G401.6 (cell line): Measurements from ENCODE around the gene DDC.

Experiments
- FAIRE-seq: peaks from 2 replicates; lab custom pipeline; 2012; peaks lifted over from hg19 to GRCh38; lab: Jason Lieb, UNC

DDC gene, protein sequence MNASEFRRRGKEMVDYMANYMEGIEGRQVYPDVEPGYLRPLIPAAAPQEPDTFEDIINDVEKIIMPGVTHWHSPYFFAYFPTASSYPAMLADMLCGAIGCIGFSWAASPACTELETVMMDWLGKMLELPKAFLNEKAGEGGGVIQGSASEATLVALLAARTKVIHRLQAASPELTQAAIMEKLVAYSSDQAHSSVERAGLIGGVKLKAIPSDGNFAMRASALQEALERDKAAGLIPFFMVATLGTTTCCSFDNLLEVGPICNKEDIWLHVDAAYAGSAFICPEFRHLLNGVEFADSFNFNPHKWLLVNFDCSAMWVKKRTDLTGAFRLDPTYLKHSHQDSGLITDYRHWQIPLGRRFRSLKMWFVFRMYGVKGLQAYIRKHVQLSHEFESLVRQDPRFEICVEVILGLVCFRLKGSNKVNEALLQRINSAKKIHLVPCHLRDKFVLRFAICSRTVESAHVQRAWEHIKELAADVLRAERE

GRCh38 chr7:50564640-50565558, at the start of gene DDC:
Gene DDC, minus strand, starts transcription at chr7:50565405. Its CDS starts 21,320 bp downstream, at chr7:50544085.
- no peak for FAIRE-seq

GRCh38 chr7:50613473-50613872, 48.3 kb upstream of the DDC start:
- no peak for FAIRE-seq

DNA sequence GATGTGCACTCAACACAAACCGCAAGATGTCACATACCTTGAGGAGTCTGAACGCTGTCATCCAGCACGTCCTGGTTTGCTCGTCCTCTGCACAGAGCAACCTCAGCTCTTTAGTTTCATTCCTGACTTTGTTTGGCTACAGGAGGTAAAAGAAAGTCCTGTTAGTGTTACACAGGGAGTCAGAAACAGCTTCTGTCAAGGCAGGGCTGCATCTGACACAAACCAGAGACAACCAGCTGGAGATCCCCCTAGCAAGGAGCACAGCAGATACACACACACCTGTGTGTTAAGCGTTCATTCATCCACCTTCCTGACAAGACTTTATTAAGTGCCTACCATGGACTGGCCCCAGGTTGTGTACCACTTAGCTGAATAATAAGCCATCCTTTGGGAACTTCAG, 47.5 kb upstream of the DDC start:
- no peak for FAIRE-seq

GRCh38 chr7:50610521-50611277, 45.5 kb upstream of the DDC start:
- no peak for FAIRE-seq

DNA sequence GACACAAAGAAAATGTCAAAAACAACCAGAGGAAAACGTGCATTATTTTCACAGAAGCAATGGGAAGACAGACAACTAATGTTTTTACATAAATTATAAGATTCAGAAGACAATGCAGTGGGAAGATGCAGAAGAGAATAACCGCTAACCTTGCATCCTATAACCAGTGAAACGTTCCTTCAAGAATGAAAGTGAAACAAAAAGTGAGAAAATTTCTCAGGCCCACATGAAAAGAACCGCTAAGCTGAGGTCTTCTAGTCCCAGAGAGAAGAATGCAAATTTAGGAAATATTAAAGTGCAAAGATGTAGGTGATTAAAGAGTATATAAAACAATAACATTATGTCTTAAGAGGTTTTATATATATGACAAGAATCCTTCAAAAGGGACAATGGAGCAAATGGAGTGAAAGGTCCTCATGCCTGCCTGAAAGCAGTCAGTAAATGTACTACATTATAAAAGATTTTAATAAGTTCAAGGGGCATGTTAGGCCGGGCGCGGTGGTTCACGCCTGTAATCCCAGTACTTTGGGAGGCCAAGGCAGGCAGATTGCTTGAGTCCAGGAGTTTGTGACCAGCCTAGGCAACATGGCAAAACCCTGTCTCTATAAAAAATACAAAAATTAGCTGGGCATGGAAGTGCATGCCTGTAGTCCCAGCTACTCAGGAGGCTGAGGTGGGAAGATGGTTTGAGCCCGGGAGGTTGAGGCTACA, 43.1 kb upstream of the DDC start:
- no peak for FAIRE-seq

- FAIRE-seq = no peak
Measured at GRCh38 chr7:50607524-50608125, 42.4 kb upstream of the DDC start.

DNA sequence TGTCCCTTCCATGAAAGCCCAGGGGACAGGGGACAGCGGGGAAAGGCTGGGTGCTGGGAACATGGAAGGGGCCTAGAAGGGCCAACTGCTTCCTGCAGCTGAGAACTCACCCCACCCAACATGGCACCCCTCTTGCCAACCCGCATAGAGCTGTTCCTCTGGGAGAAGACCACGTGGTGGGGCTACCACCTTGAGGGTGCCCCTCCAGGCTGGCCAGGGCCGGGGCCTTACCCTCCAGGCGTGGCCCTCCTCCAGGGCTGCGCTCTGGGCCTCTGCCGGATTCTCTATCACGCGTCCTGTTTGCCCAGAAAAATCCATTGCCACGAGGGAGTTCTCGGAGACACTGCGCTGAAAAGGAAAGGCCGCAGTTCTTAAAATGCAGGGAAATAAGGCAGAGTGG, 39.9 kb upstream of the DDC start:
- no peak for FAIRE-seq

DNA sequence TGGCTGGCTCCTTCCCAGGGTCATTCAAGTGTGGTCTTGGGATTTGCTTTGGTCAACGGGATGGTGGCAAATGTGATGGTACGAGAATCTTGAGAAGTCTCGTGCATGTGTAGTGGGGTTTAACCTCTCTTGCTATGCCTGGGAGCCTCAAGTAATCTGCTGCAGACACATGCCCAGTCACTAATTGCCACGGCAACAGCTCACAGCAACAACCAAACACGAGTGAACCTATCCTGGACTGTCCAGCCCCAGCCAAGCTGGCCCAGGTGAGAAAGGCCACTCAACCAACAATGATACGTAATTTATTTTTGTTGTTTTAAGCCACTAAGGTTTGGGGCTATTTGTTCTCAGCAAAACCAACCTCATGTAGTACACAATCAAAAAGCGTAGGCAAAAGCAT, 38.1 kb upstream of the DDC start:
- FAIRE-seq = no peak

DNA sequence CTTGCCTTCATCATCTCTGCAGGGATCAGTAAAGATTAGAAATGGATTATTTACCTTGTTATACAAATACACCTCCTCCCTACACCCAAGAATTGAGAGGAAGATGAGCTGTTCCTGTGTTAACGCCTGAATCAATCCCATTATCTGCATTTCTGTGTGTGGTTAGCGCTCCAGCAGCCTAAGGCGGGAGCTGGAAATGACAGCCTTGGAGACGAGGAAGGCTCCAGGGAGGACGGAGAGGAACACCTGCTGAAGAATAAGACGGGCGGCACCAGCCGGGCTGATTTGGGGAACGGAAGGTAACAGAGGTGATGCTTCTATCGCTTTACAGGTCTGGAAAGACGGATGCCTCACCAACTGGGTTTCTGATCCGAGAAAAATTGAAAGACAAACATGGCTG, 34.2 kb upstream of the DDC start:
- no peak for FAIRE-seq

DNA sequence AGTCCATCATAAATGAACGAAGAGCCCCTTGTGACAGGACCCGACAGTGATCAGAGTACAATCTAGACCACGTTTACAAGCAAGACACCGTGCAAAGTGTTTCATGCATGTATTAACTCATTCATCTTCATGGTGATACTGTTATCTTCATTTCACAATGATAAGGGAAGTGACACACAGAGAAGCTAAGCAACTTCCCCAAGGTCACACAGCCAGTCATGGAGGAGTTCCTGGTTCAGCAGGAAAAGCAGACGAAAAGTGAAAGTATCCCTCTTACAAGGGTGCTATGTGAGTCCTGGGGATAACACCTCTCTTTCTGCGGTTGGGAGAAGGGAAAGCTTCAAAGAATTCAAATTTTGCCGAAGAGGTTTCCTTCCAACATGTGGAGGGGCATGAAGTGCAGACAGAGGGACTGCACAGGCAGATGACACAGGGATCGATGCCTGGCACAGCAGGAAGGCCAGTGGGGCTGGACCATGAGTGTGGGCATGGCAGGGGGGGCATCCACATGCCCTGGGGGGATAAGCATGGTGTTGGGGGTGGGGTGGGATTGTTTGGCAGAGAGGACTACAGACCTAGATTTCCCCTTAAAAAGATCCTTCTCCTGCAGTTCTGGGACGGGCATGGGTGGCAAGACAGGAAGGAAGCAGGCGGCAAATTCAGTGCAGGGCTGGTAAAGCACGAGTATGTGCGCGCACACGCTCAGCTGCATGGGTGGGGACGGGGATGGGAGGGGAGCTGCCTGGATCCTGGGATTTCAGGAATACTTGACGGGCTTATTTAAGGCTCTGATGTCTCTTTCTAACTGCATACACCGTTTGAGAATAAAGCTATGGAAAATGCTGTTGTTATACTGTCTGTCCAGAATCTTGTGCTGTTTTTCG, 33.5 kb upstream of the DDC start:
- FAIRE-seq = no peak

GRCh38 chr7:50596484-50596883, 31.3 kb upstream of the DDC start:
- FAIRE-seq = no peak

DNA sequence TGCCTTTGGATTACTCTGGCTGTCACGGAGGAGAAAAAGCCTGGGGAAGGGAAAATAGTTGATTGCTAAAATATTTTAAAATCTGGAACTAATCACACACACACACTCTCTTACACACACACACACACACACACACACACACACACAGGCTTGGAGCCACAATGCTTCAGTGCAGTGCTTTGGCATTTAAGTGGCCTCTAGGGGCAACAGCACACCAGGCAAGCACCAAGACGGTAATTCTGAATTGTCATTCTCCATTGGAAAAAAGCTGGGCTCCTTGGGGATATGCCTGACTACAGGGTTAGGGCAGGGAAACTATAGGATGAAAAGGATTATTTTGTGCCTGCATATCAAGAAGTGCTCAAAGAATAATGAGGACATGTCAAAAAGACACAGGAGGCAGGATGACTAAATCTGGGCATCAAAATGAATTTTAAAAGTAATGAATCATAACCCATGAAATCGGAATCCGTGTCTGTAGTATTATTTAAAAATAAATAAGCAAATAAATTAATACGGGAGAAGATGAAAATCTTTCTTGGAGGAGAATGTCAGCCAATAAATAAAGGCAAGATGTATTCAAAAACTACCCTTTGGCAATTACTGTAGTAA, 30.4 kb upstream of the DDC start:
- FAIRE-seq = no peak

- FAIRE-seq = no peak
Measured at GRCh38 chr7:50594734-50595485, 29.7 kb upstream of the DDC start.

DNA sequence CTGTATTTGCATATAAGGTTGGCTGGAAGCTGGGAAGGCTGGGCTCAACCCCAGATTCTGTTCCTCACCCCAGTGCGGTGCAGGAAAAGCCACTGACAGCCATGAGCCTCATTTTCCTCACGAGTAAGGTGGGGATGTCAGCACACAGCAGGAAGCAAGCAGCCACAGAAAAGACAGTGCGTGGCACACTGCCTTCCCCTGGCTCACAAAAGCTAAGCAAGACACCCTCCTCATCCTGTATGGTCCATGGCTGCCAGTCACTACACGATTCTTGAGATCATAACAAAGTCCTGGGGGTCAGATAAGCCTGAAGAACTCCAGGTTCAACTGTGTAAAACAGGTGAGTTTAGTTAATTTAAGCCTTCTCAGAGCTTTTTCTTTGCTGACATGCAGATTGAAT, 28.9 kb upstream of the DDC start:
- no peak for FAIRE-seq

DNA sequence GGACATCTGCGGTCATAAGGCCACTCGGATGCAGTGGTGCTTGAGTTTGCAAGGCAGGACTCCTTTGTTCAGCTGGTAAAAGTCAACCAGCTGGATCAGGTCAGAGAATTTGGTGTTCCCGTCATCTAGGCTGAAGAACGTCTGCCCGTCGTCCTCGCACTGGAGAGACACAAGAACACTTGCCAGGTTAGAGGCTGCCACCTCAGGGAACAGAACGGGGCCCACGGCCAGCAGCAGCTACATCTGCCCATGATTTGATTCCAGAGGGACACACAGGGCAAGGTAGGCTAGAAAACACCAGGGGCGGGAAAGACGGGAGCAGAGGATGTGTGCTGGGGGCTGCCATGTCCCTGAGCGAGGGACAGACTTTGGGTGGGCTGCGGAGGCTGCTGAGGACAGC, 27.7 kb upstream of the DDC start:
- no peak for FAIRE-seq

GRCh38 chr7:50591480-50592438, 26.6 kb upstream of the DDC start:
- no peak for FAIRE-seq

DNA sequence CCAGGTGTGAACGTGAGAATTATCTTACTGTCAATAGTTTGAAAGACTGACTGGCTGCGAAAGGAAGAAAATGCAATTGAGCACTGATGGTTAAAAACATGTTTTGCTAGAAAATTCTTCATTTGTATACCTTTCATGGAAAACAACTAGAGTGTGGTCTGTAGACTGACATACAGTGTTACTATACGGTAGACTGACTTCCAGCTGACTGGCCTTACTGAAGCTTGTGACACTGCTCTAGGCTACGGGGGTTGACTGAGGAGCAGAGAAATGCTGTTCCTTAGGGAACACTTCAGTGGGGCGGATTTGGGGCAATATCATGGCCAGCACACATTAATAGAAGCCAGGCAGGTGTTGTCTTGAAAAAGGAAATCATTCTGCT, 25.9 kb upstream of the DDC start:
- FAIRE-seq = no peak

DNA sequence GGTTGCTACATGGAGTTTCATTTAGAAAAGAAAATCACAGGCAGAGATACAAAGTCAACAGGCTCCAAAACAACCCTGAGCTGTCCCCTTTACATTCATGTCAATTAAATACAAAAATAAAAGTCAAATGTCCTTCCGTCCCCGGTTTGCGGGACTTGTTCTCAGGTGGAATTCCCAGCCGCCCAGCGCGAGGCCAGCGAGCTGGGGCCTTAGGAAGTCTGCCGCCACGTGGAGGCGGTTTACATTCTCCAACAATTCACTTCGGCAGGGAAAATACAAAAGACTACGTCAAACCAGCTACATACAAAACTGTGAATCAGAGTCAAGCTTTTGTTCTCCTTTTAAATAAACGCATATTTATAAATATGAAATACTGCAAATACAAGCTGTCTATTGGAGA, 25.3 kb upstream of the DDC start:
- FAIRE-seq = no peak
